Activated gamma-delta T cell treated with anti-CD3 and anti-CD28 coated beads, Interleukin-2, amount 50 U/mL, for 16 hours (primary cell): Measurements from ENCODE around the gene STK32B.

Source experiments
- DNase-seq: peaks from one replicate; pipeline ENCODE4 v3.0.0-alpha.2; 2020; ENCODE audit warnings: low read depth

STK32B gene

DNA sequence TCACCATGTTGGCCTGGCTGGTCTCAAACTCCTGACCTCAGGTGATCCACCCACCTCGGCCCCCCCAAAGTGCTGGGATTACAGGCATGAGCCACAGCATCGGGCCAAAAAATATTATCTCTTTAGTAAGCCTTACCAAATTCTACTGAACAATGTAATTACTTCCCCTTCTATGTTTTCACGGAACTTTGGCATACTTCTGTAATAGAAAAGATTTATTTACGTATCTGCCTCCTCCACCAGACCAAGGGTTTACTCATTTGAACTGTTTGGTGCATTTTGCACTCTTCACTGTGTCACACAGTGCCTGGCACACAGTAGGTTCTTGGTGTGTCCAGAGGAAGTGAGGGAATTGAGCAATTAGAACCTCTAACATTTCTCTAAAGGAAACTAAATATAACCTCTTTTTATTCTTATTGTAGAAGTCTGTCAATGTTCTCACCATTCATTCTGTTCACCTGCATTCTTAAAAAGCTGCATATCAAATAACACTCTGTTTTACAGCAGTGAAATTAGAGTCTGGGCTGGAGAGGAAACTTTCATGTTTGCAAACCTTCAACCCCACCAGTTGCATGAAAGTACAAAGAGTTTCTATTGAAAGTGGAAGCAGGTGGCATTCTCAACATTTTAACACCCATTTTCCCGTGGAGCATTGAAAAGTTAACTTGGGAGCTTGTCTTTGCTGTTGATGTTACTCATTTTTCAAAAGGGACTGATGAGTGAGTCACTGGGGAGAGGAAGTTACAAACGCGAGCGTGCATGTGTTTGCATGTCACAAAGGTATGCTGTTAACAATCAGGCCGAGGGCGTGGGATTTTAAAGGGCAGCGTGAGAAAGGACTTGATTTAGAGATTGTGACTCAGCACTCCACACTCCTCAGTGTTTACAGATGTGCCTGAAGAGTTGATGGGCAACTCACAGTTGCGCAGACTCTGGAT is 314.1 kb downstream of the STK32B start:
- no peak for DNase-seq

DNA sequence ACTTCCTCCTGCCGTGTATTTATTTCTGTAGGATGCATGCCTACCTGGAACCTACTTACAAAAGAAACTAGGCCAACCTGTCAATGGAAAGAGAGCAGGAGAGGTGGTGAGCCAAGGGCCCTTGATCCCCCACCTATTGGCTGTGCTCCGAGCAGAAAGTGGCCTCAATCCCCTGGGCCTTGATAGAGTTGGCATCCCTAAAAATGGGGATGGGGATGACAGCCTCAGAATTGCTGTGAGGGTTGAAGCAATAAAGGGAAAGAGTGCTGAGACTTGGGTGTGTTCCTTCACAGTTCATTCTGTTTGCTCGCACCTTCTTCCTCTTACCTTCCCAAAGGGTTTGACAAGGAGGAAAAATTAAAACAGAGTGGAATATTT is 314.7 kb downstream of the STK32B start:
- DNase-seq = no peak

DNA sequence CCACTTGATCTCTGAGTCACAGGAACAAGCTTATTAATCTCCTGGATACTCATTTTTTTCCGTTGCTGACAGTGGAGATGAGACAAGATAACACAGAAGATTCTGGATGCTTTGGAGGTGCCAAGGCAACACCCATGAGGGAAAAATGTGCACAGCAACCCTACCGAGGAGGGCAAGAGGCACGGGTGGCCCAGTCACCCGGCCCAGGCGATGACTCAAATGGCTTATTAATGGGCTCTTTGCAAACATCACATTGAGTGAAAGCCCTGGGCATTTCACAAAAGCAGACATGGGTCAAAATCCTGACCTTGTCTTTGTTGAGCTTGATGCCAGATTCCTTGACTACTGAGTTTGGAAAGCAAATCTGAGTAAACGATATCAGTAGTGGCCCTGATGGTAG is 315.1 kb downstream of the STK32B start:
- no peak for DNase-seq

DNA sequence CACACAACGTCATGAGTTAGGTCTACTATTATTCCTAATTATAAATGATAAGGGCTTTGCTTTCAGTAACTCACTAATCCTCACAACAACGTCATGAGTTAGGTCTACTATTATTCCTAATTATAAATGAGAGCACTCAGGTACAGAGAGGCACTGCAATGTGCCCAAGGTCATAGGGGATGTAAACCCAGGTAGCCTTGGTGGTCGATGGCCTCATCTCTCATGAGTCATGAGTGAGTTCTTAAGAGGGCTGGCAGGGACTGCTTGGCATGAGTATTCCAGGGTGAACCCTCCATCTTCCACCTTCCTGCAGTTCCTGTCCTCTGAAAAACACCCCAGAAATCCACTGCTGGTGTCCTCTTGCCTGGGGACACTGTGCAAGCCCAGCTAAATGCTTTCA is 317.1 kb downstream of the STK32B start:
- no peak for DNase-seq

DNA sequence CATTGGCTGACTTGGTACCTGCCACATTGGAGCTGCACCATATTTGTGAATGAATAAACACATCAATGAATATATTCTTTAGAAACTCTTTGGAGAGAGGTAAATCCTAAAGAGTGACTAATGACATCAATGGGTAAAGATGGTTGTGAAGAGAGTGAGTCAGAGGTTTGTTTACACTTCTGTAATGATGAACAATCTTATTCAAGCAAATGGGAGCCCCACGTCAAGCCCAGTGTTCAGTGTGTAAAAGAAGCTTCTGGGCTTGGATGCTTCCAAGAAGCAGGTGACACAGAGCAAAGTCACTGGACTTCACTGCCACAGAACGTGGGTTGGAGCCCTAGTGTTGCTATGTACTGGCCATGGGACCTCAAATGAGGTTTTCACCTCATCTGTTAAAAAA is 319.0 kb downstream of the STK32B start:
- no peak for DNase-seq

DNA sequence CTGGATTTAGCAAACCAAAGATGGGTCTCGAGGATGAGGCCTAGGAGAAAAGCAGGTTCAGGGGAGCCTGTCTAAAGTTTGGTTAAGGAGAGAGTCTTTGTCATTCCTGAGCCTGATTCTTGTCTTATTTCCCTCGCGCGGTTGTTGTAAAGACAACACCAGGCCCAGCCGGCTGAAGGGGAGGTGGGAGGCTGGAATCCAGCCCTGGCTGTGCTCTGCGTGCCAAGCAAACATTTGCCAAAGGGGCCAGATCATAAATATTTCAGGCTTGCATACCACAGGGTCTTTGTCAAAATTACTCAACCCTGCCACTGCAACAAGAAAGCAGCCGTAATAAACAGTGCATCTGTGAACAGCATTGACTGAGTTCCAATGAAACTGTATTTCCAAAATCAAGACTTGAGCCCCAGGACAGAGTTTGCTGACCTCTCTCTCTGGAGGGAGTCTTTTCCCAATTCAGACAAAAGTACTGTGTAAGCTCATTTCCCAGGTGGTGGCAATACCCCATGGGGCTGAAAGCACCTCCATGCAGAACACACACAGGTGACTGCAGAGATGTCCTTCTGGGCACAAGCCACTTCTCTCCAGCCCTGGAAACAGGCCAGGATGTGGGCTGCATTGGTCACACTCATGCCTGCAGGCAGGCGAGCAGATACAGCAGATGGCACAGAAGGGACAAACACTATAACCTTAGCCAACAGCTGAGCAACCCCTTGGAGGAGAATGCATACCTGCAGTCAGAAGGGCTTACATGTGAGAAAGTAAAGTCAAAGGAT is 320.3 kb downstream of the STK32B start:
- DNase-seq = no peak

DNA sequence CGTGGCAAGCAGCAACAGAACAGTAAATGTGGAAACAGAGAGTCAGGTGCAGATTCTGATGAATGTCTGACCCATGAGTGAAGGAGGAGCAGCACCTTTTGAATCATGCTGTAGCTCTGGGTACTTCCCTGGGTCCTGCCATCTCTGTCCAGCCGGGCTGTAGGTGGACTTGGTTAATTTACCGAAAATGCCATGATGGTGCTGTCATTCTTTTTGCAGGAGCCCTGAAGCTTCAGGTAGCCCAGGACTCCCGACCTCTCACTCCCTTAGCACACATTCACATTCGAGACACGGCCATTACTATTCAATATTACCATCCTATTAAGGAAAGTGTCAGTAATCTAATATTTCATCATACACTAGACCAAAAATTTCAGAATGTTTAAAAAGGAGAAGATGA is 320.9 kb downstream of the STK32B start:
- no peak for DNase-seq

DNA sequence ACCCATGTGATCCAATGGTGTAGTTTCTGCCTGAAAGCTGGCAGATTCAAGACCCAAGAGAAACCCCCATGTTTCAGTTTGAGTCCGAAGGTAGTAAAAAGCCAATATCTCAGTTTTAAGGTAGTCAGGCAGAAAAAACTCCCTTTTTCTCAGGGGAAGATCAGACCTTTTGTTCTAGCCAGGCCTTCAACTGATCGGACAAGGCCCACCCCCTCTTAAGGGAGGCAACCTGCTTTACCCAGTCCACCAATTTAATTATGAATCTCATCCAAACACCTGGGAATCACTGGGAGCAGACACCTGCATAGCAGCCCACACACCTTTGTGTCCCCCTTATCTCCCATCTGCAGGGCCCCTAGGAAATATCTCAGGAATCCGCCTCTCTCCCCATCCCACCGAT is 322.0 kb downstream of the STK32B start:
- DNase-seq = no peak

DNA sequence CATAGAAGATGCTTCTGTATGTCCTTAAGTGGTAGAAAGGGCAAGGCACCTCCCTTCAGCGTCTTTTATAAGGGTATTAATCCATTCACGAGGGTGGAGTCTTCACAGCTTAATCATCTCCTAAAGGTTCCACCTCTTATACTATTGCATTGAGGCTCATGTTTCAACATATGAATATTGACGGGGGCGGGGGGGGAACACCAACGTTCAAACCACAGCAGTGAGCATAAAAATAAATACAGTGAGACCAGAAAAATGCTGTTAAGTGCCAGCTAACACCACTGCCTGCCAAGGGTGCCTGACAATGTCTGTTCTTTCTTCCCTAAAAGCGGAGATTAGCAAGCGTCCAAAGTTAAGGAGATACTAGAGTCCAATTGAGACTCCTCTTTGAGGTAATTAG is 323.3 kb downstream of the STK32B start:
- no peak for DNase-seq

DNA sequence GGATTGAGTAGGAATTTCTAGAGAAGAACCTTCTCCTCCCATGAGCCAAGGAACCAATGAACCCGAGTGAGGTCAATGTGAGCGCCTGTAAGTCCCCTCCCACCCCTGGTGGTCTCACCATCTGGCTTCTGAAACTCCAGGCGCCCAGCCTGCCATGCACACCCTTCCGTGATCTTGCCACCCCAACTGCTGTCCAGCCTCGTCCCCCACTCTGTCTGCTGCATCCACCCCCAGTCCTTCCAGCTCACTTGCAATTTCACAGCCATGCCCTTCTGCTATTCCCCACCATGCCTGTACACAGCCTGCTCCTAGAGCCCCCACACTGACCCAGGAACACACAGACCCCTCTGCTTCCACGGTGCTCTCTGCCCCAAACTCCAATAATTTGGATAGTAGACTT is 323.7 kb downstream of the STK32B start:
- DNase-seq = no peak

DNA sequence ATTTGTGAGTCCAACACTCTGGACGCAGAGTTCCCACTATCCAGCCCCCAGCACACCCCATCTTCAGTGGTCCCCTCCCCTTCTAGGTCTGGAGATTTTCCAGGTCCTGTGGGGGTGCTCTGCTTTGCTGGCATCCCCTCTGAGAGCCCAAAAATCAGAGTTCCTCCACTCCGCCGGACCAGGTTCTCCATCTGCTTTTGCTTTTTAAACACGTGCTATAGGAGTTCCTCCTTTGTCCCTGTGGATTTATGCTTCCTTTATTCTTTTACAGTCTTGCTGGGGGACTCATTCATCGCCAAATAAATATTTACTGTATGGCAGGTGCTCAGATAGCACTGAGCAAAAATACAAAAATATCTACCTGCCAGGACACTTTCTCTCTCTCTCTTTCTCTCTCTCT is 324.7 kb downstream of the STK32B start:
- no peak for DNase-seq

DNA sequence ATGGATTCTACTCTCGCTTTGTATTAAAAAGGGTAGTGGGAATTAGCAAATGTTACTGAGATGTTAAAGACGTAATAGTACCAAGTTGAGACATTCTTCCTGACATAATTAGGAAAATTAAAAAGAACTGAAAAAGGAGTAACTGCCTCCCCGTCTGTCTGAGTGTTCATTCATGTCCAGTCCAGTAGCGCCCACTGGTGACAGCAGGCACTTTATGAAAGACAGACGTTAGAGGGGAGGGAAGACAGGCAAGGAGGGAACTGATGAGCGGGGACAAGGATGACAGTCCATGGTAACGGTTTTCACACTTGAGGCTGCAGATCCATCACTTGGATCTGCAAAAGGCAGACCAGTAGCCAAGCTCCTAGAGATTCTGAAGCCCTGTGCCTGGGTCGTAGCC is 326.7 kb downstream of the STK32B start:
- no peak for DNase-seq

DNA sequence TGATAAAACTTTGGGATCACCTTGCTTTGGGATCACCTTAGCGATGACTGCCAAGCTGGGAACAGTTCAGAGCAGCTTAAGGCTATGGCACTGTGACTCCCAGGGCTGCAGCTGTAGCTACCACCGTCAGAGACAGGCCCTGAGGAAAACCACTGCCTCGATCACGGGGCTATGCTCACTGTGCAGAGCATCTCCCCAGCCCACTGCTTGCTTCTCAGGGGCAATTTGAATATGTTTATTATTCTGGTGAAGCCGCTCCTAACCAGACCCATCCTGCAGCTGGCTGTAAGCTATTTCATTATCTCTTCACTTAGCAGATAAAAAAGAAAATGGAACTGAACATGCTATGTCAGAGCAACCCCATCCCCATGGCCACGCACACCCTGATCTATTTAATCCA is 328.6 kb downstream of the STK32B start:
- no peak for DNase-seq

DNA sequence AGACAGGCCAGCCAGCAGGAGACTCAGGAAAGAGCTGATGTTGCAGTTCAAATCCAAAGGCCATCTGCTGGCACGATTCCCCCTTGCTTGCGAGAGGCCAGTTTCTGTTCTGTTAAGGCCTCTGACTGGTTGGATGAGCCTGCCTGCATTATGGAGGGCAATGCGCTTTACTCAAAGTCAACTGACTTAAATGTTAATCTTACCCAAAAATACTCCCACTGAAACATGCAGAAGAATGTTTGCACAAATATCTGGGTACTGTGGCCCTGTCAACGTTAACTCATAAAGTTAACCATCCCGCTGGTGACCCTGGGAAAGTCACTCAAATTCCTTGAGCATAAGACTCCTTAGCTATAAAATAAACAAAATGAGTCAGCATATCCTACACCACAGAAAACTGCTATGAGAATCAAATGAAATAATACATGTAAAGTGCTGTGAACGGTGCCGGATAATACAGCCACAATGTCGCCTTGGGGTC is 330.7 kb downstream of the STK32B start:
- DNase-seq = no peak

DNA sequence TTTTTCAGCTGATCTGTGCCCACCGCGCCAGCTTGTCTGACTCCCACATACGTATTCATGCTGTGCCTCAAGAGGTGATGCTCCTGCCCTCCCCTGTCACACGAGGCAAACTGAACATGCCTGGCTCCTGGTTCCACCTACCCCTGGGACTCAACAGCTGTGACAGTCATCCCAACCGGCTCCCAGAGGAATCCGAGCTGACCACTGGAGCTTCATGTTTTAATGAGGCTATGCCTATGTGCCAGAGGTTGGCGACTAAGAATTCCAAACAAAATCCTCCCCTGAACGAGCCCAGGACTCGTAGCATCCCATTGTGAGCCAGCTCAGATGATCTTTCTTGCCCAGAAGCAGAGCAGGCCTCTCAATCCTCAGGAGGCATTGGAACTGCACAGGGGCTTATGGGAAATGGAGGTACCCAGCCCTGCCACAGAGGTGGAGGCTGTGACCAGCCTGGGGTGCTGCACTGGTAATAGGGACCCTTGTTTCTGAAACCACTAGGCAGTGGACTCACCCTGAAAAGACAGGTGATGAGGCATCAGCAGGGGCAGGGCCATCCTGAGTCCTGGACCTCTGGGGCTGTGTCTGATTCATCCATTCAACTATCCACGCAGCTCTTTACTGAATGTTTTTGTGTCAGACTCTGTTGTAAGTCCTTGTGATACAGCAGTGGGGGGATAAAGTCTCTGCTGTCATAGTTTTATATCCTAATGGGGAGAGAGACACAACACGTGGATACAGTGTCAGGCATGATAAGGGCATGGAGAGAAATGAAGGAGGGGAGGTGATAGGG is 332.1 kb downstream of the STK32B start:
- no peak for DNase-seq

DNA sequence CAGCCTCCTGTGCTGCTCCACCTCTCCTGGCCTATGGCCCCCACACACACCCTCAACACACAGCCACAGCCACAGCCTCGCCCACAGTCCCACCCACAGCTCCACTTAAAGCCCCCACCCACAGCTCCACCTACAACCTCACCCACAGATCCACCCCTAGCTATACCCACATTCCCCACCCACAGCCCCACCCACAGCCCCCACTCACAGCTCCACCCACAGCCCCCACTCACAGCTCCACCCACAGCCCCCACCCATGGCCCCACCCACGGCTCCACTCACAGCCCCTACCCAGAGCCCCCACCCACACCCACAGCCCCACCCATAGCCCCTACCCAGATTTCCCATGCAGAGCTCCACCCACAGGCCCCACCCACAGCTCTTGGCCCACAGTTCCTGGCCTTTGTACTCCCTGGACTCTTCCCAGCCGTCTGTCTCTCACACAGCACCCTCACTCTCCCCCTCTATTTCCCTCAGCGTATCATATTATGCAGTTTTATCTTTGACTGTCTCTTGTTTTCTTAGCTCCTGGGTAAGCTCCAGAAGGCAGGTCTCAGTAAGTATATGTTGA is 334.5 kb downstream of the STK32B start:
- DNase-seq = no peak

DNA sequence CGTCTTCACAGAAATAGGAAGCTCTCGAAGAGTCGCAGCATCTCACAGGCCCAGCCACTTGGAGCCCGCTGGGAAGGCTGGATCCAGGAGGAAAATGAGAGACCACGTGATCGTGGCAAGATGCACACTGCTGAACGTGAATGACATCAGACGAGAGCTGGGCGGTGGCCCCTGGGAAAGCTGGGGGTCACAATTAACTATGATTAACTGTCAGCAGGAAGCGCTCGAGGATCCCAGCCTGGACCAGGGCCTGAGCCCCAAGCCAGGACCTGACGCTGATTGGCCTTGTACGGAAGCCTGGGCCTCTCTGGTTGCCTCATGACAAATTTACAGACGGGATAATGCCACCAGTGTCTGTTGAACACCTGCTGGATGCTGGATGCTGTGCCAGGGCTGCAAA is 335.6 kb downstream of the STK32B start:
- DNase-seq = no peak

DNA sequence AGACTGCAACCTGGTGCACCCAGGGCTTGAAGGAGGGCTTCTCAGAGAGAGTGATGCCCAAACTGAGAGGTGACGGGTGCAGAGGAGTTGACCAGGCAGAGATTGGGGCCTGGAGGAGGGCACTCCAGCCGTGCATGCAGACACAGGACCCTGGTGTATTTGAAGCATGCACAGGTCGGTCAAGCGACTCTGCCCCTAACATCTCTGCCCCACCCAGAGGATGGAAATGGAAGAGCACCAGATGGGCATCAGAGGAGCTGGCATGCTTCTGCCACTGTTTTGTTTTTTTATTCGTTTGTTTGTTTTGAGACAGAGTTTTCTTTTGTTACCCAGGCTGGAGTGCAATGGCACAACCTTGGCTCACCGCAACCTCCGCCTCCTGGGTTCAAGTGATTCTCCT is 336.2 kb downstream of the STK32B start:
- DNase-seq = no peak

DNA sequence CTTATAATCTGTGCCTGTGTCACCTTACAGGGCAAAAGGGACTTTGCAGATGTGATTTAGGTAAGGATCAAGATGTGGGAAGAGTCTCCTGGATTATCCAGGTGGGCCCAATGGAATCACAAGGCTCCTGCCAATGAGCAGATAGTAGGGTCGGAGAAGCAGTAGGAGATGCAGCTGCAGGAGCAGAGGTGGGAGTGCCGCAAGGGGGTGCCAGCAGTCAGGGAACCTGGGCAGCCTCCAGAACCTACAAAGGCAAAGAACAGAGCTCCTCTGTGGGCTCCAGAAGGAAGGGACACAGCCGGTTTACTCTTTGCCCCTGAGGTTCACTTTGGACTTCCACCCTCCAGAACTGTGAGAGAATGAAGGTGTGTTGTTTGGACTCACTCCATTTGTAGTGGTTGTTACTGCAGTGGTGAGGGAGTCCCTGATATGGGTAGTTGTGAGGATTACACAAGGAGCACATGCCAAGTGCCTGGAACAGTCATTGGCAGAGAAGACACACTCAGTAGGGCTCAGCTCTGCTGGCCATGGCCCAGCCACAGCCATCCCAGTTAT is 338.6 kb downstream of the STK32B start:
- no peak for DNase-seq

DNA sequence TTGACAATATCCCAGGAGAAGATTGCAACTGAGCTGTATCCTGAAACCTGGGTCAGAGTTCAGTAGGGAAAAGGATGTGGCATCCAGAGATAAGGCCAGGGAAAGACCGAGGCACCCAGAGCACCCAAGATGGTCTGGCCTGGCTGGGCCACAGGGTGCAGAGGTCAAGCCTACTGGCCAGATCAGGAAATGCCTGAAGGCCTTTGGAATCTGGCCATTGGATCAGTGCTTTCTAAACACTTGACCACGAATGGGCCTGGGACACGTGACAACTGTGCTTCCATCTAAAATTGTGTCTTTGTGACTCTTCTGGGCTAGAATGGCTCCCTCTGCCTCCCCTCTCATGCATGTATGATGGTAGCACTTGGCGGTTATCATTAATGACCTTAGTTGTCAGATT is 340.2 kb downstream of the STK32B start:
- no peak for DNase-seq

DNA sequence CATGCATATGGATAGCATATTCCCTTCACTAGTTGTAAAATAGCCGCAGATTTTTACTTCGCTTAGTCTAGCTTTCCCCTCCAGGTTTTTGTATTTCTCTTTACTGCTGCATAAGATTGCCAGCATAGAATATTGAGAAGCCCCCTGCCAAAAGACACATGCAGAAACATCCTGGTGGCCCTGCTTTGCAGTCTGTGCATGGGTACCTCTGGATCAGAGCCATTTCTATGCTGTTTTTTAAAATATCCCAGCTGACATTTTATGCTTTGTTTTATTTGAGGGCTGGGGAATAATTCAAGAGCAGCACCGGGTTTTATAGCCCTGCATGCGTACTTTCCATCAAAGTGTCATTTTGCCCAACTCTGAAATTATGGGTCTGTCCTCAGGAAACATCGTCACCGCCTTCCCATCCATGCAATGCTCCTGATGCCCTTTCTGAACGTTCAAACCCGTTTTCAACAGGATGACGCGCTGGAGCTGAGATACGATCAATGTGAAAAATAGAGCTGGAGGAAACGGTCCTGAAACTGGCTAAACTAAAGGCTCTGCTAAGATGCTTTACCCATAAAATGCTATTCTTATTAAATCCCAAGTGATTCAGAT is 342.7 kb downstream of the STK32B start:
- no peak for DNase-seq
